ENCODE measurements around the gene DLL1.

Gene DLL1

GRCh38 chr6:170248861-170249600 lies 41.8 kb downstream of the DLL1 start:
- DNase-seq, result no peak

GRCh38 chr6:170248111-170248805 lies 42.6 kb downstream of the DLL1 start:
- DNase-seq, result no peak

DNA sequence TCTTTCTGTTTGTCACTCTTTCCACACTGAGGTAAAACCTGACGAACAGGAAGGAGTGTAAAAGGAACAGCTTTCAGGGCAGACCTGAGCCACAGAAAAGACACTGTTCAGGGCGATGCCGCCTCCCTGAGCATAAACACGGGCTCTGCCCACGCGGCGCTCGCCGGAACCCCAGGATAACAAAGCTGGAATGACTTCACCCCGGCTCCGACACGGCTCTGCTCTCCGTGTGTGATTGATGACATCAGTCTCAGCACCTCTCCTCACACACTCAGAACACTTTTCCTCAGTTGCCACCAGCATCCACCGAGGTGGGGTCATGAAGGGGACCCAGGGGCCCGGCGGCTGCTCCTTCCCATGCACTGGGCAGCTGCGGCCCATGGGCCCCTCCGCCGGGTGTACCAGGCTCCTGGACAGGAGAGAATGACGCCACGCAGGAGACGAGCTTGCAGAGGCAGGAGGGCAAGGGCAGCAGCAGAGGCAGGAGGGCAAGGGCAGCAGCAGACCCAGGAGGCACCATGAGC lies 43.6 kb downstream of the DLL1 start:
- DNase-seq, result no peak

DNA sequence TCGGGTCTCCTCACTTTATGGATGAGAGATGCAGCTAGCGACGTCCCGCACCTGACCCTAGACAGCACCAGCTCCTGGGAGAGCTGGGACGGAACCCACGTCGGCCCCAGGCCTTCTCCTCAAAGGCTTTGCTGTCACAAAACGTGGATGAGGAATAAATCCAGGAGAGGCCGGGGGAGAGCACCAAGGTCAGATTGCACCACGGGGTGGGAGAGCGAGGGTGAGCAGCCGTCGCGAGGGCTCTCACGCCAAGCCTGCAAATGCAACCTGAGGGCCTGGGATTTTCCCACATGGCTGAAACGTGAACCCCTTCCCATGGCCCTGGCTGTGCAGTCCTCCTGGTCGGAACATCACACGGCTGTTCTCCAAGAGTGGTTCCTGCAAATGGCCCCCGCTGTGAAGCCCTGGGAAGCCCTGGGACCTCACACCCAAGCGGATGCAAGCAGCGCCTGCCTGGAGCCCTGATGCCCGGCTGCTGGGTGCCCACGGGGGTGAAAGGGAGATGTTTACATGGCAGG lies 45.3 kb downstream of the DLL1 start:
- no peak for DNase-seq

DNA sequence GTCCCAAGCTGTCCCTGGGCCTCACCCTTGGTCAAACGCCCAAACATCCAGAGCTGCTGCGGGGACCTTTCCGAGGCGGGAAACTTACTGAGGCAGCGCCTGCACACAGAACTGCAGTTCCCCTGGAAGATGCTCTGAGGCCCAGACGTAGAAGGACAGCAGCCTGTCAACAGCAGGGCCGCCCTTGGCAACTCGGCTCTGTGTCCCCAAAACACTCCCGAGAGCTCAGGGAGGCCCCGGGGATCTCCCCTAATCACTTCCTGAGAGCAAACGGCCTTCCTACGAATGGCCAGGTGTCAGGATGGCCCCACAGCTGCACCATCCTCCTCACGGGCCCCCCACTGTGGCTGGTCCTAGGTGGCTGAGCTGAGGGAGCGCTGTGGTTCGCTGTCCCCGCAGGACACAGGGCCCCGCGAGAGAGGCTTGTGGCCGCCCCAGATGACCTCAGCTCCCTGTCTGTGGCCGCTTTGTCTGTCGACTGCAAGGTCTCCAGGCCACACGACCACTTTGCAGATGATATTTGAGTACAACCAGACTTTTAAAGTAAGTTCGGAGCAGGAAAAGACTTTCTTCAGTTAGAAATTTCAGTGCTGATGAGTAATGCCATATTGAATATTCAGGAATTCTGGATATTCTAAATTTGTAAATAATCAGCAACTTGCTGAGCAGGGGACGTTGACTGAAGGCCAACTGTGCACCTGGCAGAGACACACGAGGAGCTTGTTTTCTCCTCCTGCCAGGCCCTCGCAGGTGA lies 46.0 kb downstream of the DLL1 start:
- DNase-seq, result no peak

DNA sequence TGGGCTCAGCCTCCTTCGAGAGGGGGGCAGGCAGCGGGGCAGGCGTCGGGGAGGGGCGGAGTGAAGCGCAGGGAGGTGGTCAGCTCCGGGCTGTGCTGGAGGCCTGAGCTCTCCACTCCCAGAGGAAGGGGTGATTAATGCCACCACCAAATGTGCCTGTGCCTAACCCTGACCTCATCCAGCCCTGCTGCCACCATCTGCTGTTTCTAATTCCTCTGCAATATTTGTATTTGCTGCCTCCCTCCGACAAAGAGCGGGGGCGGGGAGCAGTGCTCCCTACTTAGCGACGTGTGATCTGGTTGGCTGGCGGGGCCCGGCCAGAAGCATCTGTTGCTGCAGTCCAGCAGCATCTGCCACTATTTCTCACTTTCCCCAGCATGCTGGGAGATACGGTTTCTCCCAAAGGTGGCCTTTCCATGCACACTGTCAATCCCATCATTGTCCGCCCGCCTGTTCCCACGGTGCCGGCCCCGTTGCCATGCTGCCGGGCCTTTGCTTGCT lies 47.0 kb downstream of the DLL1 start:
- no peak for DNase-seq

DNA sequence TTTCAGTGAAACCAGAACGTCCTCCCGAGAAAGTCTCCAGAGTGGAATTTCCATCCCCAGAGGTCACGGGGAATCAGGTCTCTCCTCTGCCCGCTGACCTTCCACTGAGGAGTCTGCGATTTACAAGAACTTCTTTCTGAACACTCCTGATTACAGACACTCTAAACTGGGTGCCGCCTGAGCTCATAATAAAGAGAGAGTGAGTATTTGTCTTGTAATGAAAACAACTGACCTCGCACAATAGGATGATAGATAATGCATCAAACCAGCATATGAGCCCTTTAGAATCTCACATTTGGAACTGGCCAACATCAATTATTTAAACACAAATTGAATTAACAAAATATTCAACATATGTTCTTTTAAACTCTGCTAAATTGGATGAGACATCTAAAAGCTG lies 47.5 kb downstream of the DLL1 start:
- DNase-seq, result no peak

GRCh38 chr6:170238741-170239565 lies 51.9 kb downstream of the DLL1 start:
- DNase-seq, result no peak

- no peak for DNase-seq
Measured at GRCh38 chr6:170237999-170238740, 52.7 kb downstream of the DLL1 start.

DNA sequence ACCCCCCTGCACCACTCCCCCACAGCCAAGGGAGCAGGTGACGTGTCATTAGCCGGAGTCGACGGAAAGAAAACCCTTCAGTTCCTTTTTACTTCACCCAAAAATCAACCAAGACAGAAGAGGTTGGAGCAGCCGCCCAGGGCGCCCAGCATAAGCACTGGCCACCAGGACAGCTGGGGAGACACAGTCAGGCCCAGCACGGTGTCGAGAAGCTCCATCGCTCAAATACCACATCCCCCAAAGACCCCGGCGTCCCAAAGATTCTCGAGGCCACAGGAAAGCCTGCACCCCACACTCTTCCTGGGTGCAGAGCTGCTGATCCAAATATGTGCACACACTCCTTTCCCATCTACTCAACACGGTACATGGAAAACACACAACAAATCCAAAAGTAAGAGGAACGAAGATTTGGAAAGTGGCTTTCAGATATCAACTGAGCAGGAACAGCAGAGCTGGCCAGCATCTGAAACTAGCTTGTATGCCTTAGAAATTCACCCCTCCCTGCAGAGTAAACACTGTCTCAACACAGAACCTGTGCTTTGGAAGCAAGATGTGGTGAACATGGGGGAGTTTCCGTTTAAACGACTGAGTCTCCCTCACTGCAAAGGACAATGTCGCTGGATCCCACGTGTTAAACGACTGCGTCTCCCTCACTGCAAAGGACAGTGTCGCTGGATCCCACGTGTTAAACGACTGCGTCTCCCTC lies 54.6 kb downstream of the DLL1 start:
- no peak for DNase-seq

DNA sequence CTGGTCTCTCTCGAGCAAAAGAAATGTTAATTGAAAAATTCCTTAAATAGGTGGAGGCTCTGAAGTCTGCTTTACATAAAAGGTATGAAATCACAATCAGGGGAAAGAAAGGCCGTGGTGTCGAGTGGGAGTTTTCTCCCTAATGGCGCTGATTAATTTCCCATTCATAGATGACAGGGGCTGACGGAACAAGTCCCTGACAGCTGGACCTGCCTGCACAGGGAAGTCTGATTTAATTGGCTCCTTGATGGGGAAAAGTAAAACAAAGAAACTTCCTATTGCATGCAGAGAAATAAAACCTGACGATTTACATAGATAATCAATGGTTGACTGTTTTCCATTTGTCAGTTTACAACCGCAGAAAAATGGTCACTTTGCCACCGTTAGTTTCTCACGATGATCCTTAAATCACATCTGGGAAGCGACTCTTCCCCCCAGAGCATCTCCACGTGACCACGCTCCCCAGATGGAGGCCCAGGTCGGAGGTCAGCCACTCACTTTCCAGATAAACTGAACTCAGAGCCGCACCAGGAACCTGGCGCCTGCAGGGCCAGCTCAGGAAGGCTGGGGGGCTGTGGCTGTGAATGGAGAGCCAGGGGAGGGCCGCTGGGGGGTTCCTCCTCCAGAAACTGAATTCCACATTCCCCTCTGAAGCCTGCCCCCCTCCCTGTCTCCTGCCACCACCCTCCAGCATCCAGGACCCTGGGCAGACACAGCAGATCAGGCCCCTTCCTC lies 55.3 kb downstream of the DLL1 start:
- DNase-seq, result no peak

- DNase-seq, result no peak
Measured at GRCh38 chr6:170234419-170234818, 56.5 kb downstream of the DLL1 start.

- no peak for DNase-seq
Measured at GRCh38 chr6:170233286-170234205, 57.3 kb downstream of the DLL1 start.
